SKM-1 (cell line): Measurements from ENCODE around the gene SH3BGRL2.
"Not testable (repeated sequence)": the region's sequence is repeated elsewhere in the genome, so short reads cannot be mapped to it uniquely, and the experiment has no call there.

Source experiments
- DNase-seq: peaks from one replicate; lab custom pipeline; 2025; ENCODE audit not compliant: unreplicated experiment; lab: John Stamatoyannopoulos, UW

SH3BGRL2 gene

DNA sequence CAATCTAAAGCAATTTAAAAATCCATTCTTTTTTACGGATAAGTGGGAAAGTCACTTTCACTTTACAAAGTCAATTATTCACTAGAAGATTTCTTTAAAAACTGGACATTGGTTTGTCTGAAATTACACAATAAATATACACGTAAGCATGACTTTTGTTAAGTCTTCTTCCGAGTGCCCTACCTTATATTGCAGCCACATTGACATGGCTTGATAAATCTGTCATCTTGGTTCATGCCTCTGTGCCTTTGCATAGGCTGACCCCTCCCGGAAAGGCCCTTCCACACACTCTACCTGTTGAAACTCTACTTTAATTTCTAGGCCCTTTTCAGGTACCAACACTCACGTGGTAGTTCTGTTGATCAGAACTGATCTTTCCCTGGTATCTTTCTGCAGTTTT, 104.1 kb downstream of the SH3BGRL2 start:
- DNase-seq = no peak

DNA sequence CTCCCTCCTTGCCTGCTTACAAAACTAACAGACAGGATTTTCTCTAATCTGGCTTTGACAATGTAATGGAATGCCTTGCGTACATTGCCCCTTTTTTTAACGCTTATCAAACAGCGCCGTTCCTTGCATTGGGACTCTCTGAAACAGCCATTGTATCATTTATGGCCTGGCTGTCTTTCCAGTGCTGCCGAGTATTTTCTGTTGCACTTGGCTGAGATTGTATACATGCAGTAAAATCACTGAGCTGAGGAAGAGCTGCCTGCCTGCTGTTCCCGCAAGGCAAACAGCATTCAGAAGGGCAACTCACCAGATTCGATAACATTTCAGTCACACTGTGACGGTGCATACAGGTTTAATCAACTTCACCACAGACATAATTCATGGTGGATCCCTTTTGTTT, 106.0 kb downstream of the SH3BGRL2 start:
- DNase-seq = no peak

DNA sequence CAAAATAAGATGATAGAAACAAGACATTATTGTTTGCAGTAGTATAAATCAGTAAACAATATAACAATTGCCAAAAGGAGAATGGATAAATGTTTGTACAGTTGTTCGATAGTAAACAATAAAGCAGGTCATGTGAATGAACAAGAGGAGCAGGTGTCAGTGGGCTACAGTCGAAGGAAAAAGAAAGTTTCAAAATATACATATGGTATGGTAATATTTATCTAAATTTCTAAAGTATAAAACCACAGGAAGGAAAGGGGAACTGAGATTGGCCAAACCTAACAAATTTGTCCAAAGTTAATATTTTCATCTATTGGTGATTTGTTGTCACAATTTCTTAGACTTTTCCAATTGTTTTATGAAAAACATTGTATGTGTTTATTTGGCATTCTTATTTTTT, 110.9 kb downstream of the SH3BGRL2 start:
- DNase-seq = no peak

DNA sequence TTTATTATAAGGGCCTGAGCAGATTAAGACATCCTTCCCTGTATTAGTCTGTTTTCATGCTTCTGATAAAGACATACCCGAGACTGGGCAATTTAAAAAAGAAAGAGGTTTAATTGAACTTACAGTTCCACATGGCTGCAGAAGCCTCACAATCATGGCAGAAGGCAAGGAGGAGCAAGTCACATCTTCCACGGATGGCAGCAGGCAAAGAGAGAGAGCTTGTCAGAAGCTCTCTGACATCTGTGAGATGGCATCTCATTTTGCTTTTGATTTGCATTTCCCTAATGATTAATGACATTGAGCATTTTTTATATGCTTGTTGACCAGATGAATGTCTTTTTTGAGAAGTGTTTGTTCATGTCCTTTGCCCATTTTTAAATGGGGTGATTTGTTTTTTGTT, 114.2 kb downstream of the SH3BGRL2 start:
- DNase-seq = not testable (repeated sequence)

DNA sequence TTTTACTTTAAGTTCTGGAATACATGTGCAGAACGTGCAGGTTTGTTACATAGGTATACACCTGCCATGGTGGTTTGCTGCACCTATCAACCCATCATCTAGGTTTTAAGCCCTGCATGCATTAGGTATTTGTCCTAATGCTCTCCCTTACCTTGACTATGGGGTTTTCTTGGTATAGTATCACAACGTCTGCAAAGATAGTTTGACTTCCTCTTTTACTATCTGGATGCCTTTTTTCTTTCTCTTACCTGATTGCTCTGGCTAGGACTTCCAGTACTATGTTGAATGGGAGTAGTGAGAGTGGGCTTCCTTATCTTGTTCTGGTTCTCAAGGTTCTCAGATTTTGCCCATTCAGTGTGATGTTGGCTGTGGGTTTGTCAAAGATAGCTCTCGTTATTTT, 115.2 kb downstream of the SH3BGRL2 start:
- DNase-seq = not testable (repeated sequence)

DNA sequence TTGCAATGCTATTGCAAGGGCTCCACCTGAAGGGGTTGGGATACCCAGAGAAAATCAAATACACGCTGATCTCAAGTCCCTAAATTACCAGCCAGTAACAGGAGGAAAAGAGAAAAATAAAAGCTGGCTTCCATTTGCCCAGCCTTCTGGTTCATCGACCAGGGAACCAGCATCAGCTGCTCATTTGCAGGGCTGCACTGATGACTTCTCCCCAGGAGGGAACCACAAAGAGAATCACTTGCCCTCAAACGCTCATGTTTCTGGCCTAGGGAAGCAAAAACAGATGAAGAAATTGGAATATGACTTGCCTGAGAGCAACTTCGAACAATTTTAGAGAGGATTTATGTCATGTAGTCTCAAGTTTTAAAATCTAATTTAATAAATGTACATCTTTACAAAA, 119.7 kb downstream of the SH3BGRL2 start:
- no peak for DNase-seq
